NCI-H2107 treated with DMSO at 0.1 percent for 48 hours (cell line): ENCODE data around the gene HOTAIR.

Source experiments
- DNase-seq: peaks from one replicate; lab custom pipeline; 2025; ENCODE audit not compliant: unreplicated experiment; lab: John Stamatoyannopoulos, UW

Gene HOTAIR

GRCh38 chr12:54011665-54012532 lies 37.1 kb upstream of the HOTAIR start:
- DNase-seq, result no peak

GRCh38 chr12:54010972-54011664 lies 36.4 kb upstream of the HOTAIR start:
- DNase-seq, result no peak

DNA sequence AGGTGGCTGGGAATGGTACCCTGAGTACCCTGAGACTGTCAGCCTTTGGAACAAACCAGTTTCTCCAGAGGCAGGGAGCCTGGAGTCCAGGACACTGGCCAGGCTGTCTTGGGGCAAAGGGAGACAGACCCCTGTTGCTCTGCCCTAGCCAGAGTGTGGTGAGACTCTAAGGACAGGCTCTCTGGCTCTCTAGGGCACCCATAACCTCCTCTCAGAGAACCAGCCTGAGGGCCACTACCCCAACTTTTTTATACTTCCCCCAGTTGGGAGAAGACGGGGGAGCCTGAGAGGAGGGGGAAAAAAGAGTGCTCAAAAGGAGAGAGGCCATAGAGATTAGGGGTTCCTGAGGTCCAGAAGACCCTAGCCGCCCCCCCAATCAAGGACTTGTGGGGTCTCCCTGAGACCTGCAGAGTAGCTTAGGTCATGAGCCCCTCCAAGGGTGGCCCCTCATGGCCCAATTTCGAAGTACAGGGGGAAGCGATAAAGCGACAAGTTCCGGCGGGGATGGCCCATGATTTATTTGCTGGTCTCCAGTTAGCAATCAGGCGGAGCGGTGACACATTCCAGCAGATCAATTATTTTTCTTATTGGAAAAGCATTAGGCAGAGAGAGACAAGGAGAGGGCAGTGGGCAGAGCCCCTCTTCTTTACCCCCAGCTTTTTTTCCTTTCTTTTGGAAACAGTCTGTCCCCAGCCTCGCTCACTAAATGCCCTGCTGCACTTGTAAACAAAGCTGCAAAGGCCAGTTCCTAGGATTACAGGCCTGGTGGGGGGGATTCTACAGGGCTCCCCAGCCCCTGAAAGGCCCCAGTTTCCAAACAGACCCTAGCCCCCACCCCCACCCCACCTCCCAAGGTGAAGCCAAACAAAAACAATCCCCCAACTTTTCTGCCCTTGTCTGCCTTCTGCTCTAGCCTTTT lies 35.6 kb upstream of the HOTAIR start:
- no peak for DNase-seq

GRCh38 chr12:54009171-54010052 lies 34.7 kb upstream of the HOTAIR start:
- no peak for DNase-seq

DNA sequence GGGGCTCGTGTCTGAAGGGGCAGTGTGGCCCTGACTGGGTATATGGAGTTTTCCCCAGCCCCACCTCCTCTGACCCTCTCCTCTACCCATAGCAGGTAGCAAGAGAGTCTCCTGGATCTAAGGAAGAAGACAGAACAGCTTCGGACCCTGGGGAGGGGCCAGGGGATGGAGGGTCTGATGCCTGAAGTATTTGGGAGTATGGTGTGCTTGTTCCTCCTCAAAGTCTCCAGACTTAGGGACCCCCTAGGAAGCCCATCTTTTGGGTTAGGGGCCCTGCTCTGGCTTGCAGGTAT lies 33.5 kb upstream of the HOTAIR start:
- DNase-seq, result no peak

DNA sequence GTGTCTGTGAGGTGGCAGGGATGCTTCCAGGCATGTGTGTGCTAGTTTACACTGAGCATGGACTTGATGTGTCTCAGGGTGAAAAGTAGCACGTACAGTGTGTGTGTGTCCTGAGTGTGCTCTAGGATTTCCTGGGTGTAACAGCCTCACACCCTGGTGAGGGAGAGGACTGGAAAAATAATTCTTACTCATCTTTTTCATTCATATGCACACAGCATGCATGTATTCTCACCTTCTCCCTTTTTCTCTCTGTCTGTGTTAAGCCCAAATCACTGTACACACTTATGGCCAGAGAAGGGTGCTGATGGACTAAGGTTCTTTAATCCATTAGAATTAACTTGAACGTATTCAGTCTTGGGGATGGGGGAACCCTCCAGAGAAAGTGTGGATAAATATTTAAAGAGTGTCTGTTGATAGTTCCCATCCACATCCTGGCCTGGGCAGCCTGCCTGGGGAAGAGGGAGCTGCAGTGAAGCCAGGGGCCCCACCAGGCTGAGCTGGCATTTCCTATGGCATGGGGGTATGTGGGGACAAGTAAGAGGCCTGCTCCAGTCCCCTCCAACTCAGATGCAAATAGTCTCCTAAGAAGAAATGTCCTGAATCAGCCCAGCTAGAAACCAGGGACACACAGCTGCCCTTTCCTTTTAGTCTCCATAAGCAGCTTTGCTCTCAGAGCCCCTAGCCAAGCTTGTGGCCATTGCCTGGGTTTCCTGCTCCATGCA lies 32.9 kb upstream of the HOTAIR start:
- DNase-seq, result no peak

DNA sequence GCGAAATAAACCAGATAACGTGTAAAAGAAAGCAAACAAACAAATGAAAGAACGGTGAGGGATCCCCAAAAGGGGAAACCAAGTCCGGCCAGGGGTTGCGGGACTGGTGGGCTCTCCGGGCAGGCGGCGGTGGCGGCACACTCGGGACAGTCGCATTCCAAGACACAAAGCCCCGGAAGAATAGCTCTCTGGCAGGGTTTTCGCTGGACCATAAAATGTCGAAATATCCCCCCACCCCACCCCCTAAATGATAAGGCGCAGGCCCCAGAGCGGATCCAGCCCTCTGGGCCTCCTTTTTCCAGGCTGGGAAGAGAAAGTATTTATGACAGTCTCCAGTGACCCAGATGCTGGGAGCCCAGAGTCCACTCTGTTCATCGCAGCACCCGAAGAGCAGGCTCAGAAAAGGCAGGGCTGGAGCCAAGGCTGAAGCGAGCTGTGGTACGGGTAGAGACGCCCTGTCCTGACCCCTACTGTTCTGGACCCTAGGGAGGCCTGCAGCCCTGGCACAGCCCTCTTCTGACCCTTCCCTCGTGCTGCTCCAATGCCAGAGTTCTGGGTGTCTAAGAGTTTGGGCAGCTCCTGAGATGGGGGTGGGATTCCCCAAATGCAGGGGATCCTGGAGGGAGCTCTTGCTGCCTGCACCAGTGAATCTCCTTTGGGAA lies 31.9 kb upstream of the HOTAIR start:
- no peak for DNase-seq

DNA sequence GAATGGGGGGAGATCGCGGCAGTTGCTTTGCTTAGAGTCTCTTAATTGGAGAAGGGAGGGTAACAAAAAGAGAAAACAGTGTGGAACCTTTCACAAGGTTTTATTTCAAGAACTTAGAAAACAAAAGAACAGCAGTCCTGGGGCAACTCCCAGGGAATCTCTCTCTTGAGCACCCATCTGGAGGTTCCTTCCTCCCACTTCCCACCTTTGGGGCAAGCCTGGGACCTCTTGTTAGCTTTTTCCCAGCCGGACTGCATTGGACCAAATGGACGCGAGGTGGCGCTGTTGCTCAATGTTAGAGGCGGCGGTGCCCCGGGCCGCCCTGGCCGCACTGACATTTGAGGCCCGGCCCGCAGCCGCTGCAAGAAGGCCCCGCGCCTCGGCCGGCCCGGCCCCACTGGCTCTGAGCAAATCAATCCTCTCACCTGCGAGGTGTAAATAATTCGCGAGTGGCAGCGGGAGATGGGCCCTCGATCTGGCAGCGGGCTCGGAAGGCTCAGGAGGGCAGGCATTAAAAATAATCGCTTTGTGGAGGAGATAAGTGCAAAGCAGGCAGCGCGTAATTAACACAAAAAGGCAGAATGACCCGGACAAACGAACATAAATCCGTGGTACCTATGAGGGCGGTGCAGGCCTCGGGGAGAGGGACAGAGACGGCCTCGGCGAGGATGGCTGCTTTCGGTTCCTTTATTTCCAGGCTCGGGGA lies 31.3 kb upstream of the HOTAIR start:
- peak; percentile 26 for DNase-seq

GRCh38 chr12:54005531-54005852 lies 30.7 kb upstream of the HOTAIR start:
- no peak for DNase-seq

DNA sequence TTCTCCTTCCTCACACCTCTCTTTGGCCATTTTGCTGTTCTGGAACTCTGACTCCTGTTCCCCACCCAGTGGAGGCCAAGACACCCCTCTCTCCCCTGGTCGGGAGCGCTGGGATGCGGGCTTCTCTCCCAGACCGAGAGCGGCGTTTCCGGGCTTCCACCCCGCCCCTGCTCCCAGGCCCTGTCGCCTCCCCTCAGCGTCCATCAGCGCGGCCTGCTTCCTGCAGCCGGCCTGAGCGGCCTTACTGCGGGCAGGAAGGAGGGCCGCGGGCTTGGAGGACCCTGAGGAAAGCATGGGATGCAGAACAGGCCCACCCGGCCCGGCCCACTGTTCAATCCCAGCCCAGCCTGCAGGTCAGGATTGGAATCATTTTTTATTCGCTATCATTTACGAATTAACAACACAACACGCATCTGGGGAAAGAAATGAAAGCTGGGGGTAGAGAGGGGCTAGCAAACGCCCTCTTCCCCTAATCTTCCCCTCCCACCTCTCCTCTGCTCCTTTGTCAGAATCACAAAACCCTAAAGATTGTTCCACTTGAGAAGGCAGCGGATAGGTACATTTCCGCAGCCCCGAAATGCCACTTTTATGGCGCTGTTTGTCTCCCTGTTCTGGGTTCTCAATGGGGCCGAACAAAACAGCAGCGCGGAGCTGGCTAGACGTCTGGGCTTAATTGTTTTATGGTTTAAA lies 30.2 kb upstream of the HOTAIR start:
- DNase-seq, result no peak

- no peak for DNase-seq
These were observed 29.5 kb upstream of the HOTAIR start for GRCh38 chr12:54004063-54004840.

GRCh38 chr12:54003625-54004024 lies 28.9 kb upstream of the HOTAIR start:
- DNase-seq, result no peak

- no peak for DNase-seq
These were observed 28.2 kb upstream of the HOTAIR start for GRCh38 chr12:54002915-54003389.

DNA sequence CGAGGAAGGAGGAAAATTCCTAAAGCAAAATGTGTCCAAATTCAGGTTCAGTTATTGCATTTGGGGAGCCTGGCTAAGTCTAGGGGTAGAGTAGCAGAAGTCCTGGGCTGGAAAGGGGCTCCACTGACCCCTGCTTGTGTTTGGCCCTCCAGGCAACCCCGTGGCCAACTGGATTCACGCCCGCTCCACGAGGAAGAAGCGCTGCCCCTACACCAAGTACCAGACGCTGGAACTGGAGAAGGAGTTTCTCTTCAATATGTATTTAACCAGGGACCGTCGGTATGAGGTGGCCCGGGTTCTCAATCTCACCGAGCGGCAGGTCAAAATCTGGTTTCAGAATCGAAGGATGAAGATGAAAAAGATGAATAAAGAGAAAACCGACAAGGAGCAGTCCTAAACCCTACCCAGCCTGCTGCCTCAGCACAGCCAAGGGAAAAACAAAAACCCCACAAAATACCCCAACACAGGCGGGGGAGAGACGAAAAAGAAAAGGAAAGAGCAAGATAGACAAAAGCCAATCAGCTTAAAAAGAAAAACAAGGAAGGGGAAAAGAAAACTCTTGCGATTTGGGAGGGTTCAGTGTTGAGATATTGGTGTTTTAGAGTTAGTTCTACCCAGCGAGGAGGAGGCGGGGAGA lies 27.6 kb upstream of the HOTAIR start:
- DNase-seq, result no peak

DNA sequence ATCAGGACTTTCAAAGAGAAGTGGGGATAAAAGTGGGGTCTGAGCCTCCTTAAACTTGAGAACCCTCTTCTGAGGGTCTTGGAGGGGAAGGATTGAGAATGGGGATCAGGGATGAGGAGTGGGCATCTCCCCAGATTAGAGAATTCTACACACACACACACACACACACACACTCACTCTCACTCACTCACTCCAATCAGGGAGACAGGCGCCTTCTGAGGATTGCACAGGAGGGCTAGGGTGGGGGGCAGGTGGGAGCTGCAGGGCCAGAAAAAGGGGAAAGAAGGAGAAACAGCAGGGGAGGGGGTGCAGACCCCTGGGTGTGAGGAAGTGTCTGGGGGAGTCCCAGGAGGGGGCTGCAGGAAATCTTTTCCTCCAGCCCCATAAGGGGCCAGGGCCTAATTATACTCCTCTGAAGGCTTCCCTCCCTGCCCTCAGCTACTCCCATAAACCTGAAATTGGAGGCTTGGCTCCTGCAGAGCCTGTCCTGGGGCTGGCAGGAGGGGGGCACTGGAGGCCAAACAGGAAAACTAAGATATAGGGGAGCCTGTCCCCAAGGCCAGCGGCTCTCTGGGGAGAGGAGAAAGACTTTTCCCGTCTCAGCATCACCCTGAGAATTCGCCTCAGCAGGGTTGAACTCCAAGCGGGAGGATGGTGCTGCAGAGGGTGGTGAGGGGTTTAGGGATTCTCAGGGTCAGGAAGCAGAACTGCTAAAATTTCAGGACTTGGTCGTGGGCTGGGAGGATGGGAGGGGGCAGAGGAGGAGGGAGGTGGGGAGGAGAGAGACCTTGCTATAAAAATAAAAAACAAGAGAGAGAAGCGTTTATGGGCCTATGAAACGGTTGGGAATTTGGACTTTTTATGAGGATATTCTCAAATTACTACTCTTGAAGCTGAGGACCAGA lies 26.8 kb upstream of the HOTAIR start:
- no peak for DNase-seq
